Posterior cingulate gyrus (tissue), 11 donors: Measurements from ENCODE around the gene ACSS3.
A peak's percentile ranks its signal among the peaks of the same experiment; 100 is the strongest.
"Not testable (repeated sequence)": the region's sequence is repeated elsewhere in the genome, so short reads cannot be mapped to it uniquely, and the experiment has no call there.

Experiments used
- DNase-seq, 10 donors: peaks; one replicate each; pipeline versions ENCODE4 v3.0.0 to v3.0.0-alpha.2; 2020 to 2021; ENCODE audit warnings: mixed read lengths in 3 of 10
- intact Hi-C: fragments of 100-400 bp; cut with DNase I; formaldehyde crosslinking; loops from one replicate; pipeline ENCODE4 v1.15.1; 2023

ACSS3 gene

DNA sequence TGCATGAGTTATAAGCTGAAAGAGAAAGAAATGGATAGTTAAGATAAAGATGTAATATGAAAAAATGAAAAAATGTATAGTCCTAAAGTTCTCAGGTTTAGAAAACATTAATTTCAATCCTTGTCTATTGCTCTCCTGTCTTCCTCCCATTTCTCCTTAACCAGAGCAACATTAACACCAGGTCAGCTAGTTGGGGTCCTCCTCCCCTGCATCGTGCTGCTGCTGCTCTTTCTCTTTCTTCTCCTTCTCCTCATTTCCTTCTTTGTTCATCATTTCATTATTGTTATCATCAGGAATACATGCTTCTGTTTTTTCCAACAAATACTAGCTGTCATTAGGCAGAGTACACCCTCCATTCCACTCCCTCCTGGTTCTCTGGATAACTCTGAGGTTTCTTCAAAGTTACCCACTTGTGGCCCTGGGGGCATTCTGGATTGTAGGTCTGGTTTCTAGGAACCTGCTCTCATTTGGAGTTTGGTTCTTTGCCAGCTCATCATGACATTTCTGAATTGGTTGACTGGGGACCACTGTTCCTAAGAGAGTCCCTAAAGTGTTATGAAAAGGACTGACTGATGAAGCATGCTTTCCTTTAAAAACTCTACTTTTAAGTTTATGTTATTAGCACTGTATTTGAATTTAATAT lies 17.0 kb downstream of the ACSS3 start:
- intact Hi-C loops: no loop called here
- no peak for DNase-seq

- DNase-seq: no peak
- intact Hi-C loops: no loop called here
Measured at GRCh38 chr12:81095501-81096232, 17.8 kb downstream of the ACSS3 start.

GRCh38 chr12:81105687-81106086 lies 27.8 kb downstream of the ACSS3 start:
- intact Hi-C loops: no loop called here
- DNase-seq: no peak

GRCh38 chr12:81114226-81114625 lies 36.3 kb downstream of the ACSS3 start:
- intact Hi-C loops: no loop called here
- no peak for DNase-seq

DNA sequence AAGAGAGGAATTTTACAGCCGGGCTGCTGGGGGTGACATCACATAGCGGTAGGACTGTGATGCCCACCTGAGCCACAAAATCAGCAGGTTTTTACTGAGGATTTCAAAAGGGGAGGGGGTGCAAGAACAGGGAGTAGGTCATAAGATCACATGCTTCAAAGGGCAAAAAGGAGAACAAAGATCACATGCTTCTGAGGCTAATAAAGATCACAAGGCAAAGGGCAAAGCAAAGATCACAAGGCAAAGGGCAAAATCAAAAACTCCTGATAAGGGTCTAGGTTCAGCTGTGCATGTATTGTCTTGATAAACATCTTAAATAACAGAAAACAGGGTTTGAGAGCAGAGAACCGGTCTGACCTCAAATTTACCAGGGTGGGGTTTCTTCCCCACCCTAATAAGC lies 41.2 kb downstream of the ACSS3 start:
- intact Hi-C loops, DNase-seq: not testable (repeated sequence)

- no peak for DNase-seq
- intact Hi-C loops: no loop called here
Measured at GRCh38 chr12:81120961-81121360, 43.1 kb downstream of the ACSS3 start.

- no peak for DNase-seq
- intact Hi-C loops: no loop called here
Measured at GRCh38 chr12:81123611-81124010, 45.7 kb downstream of the ACSS3 start.

GRCh38 chr12:81125691-81126090 lies 47.8 kb downstream of the ACSS3 start:
- intact Hi-C loops: no loop called here
- DNase-seq: no peak

DNA sequence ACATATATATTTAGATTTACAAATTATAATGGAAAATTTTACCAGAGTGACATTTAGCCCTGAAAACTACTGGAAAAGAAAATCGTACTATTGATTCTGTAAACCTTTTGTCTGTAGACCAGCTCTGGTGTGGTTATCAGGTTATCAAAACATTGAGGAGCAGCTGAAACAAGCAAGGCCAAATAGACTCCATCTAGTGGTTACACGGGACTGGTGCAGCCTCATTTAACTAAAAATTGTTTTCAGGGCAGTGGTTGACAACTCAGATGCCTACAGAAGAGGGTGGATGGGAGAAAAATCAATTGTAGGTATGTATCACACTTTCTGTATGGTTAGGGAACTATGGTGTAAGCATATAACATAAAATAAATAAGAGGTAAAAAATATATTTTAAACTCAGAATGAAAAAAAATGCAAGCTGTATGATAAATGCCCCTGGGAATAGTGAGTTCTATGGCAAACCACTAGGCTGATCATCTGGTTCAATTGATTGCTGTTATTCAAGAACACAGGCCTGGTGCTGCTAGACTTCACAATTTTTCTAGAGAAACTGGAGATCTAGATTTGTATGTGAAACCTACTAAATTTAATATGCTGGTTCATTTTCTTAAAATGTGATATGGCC lies 51.2 kb downstream of the ACSS3 start:
- intact Hi-C loops: no loop called here

DNA sequence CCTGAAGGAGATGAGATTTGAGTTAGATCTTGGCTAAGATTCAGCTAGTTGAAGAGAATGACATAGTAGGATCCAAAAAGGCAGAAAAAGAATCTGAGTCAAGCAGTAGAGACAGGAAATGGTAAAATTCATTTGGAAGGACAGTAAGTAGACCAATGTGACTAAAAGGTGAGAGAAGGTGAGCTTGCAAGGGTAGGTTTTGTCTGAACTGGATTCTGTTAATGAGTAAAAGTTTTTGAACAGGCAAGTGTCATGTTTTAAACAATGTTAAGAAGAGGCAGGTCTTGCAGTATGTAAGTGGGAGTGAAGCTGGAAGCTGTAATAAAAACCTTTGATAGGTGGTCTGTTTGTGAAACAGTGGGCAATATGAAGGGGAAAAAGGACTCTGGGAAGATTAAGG lies 58.6 kb downstream of the ACSS3 start:
- intact Hi-C loops: no loop called here
- no peak for DNase-seq

More for the DNA sequence above, 51.2 kb downstream of the ACSS3 start:
- DNase-seq: peak in 2 of 10 donors; percentile 6 to 7

GRCh38 chr12:81137801-81138200 lies 59.9 kb downstream of the ACSS3 start:
- intact Hi-C loops: no loop called here
- no peak for DNase-seq

GRCh38 chr12:81141217-81141616 lies 63.3 kb downstream of the ACSS3 start:
- DNase-seq: no peak
- intact Hi-C loops: no loop called here

- intact Hi-C loops: no loop called here
- DNase-seq: no peak
Measured at GRCh38 chr12:81143057-81143456, 65.2 kb downstream of the ACSS3 start.

DNA sequence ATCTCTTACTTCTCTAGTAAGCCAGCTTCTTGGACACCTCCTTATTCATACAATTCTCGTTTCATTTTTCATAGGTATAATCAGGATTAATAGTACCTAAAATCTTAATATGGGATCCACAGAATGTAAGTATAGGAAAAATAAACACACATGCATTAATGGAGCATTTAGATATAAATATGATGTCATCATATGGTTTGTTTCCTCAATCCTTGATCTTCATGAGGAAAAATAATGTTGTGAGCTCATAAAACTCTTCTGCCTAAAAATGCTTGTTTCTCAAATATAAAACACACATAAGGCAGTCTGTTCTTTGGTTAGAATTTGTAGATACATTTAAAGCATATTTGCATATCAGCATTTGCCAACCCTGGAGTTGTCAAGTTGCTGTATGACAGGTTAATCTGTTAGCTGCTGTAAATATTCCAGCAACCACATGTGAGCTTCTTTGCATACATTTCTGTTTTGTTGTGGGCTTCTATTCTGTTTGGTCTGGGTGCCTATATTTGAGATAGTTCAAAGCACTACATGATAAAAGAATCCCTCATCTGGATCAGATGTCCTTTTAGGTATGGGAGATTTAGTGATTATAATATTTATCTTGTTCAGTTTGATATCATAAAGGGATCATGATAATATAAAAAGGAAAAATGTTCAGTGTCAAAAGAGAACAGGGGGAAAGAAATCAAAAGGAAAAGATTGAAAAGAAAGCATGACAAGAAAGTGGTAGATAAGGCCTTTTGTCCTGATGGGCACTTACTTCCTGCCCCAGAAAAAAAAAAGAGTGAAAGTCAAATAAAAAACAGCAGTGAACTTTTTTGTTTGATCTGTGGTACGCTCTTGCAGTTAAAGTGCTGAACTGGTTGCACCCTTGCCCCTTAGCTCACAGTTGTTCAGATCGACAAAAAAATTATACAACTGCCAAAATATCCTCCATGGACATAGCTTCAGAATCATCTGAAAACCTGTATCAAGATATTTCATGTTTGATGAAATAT lies 68.6 kb downstream of the ACSS3 start:
- intact Hi-C loops: no loop called here
- no peak for DNase-seq

GRCh38 chr12:81147292-81147919 lies 69.5 kb downstream of the ACSS3 start:
- intact Hi-C loops: no loop called here

DNA sequence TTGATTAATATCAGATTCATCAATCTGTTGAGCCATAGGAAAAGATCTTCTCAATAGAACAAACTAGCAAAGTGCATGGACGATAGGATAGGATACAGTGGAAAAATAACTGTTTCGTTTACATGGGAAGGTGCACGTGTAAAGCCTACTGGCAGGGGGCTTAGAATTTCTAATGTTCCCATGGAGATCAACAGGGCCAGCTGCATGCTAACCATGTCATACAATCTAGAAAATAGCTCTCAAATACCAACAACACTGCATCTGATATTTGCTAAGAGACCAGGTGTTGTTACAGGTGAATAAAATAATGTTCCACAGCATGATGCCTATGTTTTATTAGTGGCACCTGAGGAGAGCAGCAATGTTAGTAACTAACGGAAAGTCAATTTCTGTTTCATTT lies 72.5 kb downstream of the ACSS3 start:
- intact Hi-C loops: no loop called here

More at GRCh38 chr12:81147292-81147919, 69.5 kb downstream of the ACSS3 start:
- no peak for DNase-seq

DNA sequence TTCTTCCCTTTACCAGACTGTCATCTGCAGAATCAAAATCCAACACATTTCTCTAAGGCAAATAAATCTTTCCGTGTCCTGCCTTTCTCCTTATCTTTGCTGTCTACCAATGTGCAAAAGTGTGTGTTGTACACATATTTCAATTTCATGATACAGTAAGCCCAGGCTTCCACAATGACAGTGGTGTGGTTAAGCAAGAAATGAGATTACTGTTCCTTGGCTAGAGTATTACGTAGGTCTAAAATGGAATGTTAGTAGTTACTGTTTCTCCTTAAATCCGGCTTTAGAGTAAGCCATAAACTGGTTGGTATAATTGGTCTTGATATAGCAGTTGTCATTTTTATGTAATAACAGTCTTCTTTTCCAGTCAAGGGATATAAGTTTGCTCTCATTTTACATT lies 82.0 kb downstream of the ACSS3 start:
- DNase-seq: no peak
- intact Hi-C loops: no loop called here

More for the DNA sequence above, 72.5 kb downstream of the ACSS3 start:
- DNase-seq: no peak

GRCh38 chr12:81161680-81162079 lies 83.8 kb downstream of the ACSS3 start:
- DNase-seq: peak in 1 of 10 donors; percentile 62
- intact Hi-C loops: no loop called here

- no peak for DNase-seq
- intact Hi-C loops: no loop called here
Measured at GRCh38 chr12:81162391-81163136, 84.7 kb downstream of the ACSS3 start.
